SK-N-SH treated with all-trans-retinoic acid at 6 μM for 48 hours (cell line): Measurements from ENCODE around the gene PSMA7.

Experiments used
- BACH2 ChIP-seq: fragments of 250-450 bp; sonication (Bioruptor Pico); IDR thresholded peaks from 2 replicates; pipeline ENCODE4 v1.9.0; 2021; ENCODE audit warnings: mild to moderate bottlenecking, borderline replicate concordance
- RARB ChIP-seq: fragments of 250-450 bp; sonication (Bioruptor Pico); IDR thresholded peaks from 2 replicates; pipeline ENCODE4 v1.8.0; 2021; ENCODE audit warnings: mild to moderate bottlenecking, moderate library complexity
- TOX ChIP-seq: fragments of 250-450 bp; sonication (Bioruptor Pico); IDR thresholded peaks from 2 replicates; pipeline ENCODE4 v1.8.0; 2021; ENCODE audit warnings: mild to moderate bottlenecking, moderate library complexity, borderline replicate concordance
- TSHZ2 ChIP-seq: fragments of 250-450 bp; sonication (Bioruptor Pico); IDR thresholded peaks from 2 replicates; pipeline ENCODE4 v1.5.0; 2020; ENCODE audit warnings: mild to moderate bottlenecking, moderate library complexity
- ZFP3 ChIP-seq: fragments of 250-450 bp; sonication (Bioruptor Pico); IDR thresholded peaks from 2 replicates; pipeline ENCODE4 v1.5.0; 2020; ENCODE audit warnings: mild to moderate bottlenecking, moderate library complexity
- TF ChIP-seq, protein P1 (sequence below): fragments of 250-450 bp; sonication (Bioruptor Pico); IDR thresholded peaks from 2 replicates; pipeline ENCODE4 v1.8.0; 2020; ENCODE audit warnings: mild to moderate bottlenecking, moderate library complexity, borderline replicate concordance

GRCh38 chr20:62133051-62133845 lies 9.9 kb downstream of the PSMA7 start:
- no peak for TF ChIP-seq ZFP3 (CRISPR knock-in tag)
- no peak for TF ChIP-seq TOX (CRISPR knock-in tag)
- no peak for TF ChIP-seq TSHZ2
- TF ChIP-seq, protein P1, sequence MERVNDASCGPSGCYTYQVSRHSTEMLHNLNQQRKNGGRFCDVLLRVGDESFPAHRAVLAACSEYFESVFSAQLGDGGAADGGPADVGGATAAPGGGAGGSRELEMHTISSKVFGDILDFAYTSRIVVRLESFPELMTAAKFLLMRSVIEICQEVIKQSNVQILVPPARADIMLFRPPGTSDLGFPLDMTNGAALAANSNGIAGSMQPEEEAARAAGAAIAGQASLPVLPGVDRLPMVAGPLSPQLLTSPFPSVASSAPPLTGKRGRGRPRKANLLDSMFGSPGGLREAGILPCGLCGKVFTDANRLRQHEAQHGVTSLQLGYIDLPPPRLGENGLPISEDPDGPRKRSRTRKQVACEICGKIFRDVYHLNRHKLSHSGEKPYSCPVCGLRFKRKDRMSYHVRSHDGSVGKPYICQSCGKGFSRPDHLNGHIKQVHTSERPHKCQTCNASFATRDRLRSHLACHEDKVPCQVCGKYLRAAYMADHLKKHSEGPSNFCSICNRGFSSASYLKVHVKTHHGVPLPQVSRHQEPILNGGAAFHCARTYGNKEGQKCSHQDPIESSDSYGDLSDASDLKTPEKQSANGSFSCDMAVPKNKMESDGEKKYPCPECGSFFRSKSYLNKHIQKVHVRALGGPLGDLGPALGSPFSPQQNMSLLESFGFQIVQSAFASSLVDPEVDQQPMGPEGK (CRISPR knock-in tag), result no peak
- no peak for TF ChIP-seq RARB (CRISPR knock-in tag)
- no peak for TF ChIP-seq BACH2
